LNCAP (cell line): Measurements from ENCODE around the gene HSPBP1.

ENCODE experiments used
- TF ChIP-seq, protein P1 (sequence below): fragments of 450-650 bp; IDR thresholded peaks from 2 replicates; pipeline ENCODE4 v1.5.1; 2017; ENCODE audit warnings: mild to moderate bottlenecking

HSPBP1 gene

DNA sequence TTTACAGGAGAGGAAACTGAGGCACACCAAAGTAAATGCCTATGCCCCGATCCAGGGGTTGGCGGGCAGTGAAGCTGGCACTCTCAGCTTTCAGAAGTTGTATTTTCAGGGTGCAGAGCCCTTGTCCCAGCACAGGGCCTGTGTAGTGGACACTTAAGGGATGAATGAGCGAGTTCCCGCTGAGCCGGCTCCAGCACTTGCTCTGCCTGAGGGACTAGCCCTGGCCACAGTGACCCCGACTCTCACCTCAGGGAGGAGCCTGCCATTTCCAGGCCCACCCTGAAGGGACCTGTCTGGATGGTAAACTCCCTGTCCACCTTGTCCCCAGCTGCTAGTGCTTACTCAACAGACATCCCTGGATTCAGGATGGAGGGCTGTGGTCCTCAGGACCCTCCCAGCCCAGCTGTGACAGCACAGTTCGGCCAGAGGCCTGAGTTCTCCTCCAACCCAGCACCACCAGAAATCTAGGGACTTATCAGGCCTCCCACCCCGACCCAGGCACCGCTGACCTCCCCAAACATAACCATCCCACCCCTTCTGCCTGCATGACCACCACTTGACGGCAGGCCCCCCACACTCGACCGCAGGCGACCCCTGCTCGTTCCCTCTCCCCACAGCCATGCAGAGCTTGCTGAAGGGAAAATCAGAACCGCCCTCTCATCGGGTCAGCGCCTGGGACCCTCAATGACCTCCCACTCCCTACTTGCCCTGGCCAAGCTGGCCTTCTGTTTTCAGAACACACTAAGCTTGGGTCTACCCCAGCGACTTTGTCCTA is 29.5 kb downstream of the HSPBP1 start:
- TF ChIP-seq, protein P1, sequence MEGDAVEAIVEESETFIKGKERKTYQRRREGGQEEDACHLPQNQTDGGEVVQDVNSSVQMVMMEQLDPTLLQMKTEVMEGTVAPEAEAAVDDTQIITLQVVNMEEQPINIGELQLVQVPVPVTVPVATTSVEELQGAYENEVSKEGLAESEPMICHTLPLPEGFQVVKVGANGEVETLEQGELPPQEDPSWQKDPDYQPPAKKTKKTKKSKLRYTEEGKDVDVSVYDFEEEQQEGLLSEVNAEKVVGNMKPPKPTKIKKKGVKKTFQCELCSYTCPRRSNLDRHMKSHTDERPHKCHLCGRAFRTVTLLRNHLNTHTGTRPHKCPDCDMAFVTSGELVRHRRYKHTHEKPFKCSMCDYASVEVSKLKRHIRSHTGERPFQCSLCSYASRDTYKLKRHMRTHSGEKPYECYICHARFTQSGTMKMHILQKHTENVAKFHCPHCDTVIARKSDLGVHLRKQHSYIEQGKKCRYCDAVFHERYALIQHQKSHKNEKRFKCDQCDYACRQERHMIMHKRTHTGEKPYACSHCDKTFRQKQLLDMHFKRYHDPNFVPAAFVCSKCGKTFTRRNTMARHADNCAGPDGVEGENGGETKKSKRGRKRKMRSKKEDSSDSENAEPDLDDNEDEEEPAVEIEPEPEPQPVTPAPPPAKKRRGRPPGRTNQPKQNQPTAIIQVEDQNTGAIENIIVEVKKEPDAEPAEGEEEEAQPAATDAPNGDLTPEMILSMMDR = no peak

DNA sequence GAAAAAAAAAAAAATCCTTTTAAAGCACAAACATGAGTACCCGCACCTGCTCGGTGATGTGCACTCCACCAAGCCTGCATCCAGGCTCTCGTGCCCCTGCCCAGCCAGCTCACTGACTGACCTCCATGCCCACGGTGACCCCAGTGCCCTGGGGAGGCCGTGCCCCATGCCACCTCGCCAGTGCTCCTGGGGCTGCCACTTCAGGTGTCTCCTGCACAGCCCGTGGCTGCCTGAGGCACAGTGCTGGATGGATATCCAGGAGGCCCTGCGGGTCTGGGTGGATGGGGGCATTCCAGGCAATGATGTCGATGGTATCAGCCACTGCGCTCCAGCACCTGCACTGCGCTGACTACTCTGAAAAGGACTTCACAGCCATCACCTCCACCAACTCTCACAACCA is 30.1 kb downstream of the HSPBP1 start:
- TF ChIP-seq, protein P1 = no peak

DNA sequence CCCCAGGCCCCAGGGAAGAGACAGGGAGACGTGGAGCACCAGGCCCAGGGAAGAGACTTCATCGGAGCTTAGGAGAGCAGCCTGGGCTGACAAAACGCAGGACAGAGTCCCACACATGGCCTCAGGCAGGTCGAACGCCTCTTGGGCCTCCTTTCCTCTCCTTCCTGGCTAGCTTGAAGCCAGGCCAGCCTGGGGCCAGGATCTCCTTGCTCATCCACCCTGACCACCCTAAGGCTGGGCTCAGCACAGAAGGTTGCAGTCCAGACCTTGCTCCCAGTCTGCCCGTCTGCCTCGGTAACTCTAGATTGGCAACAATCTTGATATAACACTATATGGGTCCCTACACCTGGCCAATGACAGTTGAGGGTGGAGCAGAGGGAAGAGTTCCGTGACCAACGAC is 31.2 kb downstream of the HSPBP1 start:
- TF ChIP-seq, protein P1 = no peak

DNA sequence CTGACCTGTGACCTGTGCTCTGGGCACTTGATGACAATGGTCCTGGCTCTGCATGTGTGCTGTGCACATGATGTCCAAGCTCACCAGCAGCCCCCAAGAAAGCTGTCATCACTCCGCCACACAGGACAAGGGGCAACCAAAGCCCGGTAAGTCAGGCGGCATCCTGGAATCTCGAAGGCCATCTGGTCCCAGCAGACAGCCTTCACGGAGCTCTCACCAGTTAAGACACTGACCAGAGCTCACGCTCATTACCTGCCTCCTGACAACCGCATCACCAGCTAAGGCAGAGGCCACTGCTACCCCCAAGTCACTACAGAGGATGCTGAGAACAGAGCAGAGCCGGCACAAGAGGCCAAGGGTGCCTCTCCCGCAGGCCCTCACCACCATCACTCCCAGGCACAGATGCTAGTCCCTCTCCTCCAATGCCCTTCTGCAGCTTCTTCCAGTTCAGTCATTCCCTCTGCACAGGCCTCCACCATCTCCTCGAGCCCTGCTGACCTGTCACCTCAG is 31.7 kb downstream of the HSPBP1 start:
- TF ChIP-seq, protein P1 = no peak

DNA sequence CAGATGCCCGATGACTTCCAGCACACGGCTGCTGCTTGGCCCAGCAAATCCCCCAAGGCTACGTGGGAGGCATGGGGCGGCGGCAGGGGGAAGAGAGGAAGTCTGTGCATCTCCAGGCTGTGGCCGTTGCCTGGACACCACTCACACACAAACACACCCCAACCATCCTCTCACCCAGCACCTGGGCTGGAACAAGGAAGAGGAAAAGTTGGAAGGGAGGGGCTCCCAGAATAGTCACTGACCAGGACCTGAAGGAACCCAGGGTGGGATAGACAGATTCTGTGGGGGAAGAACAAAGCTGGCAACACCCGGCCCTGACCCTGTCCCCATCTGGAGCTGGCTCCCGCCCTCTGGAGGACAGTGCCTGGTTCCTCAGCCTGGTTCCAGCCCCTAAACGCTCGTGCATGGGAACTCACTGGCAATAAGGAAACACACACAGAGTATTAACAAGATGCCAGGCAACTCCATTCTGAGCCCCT is 32.2 kb downstream of the HSPBP1 start:
- TF ChIP-seq, protein P1 = no peak

DNA sequence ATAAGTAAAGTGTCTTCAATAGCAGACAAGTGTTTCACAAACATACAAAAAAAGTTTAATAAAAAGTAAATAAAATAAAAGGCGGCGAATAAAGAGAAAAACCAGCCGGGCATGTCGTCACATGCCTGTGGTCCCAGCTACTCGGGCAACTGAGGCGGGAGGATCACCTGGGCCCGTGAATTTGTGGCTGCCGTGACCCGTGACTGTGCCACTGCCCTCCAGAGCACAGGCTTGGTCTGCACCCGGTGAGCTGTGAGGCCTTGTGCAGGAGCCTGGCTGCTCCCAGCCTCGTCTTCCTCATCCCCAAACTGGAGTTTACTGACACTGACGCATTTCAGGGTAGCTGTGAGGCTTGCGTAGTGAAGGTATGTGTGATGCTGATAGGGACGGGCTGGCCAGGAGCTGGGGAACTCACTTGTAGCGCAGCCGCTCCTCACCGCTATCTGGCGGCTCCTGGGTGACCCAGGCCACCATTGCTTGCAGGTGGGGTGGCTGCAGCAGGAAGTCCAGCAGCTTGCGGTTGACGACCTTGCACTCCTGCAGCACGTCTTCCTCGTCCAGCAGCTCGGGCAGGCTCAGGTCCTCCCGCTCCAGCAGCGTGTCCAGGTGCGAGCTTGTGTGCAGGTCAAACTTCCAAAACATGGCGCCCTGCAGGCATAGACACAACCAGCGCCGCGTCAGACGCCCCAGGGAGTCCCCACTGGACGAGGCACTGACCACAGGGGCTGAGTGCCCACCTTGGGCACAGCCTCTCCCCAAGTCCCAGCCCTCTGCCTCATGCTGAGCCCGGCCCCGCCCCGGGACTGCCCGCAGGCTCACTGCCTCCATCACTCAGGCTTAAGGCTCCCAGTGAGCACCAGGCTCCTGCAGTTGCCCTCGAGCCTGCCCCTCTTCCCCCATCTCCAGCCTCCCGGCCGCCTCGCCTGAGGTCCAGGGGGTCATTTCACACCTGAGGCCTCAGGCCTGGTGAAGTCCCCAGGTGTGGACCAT is 33.2 kb downstream of the HSPBP1 start:
- TF ChIP-seq, protein P1 = no peak

DNA sequence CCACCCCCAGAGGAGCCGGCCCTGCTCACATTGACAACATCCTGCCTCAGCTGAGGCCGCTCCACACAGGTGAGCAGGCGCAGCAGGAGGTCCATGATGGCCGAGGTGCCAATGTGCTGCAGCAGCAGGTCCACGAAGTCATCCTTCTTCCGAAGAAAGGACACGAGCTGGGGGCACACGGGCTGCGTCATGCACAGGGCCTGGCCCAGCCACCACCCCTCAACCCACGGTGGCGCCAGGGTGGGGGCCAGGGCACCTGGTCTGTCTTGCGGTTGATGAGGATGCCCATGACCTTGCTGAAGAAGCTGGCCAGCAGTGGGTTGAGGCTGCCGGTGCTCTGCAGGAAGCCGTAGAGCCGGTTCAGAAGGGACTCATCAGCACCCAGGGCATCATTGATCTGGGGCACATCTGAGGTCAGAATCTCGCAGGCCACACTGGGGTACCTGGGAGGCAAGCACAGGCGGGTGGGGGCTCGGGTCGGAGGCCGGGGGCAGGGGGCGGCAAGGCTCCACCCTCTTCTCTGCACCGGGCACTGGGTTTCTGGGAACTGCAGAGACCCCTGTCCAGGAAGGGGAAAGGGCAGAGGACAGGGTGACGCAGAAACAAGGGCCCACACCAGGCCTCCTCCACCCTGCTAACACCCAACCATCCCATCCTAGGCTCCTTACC is 34.5 kb downstream of the HSPBP1 start:
- TF ChIP-seq, protein P1 = no peak
